HG02870 (cell line): ENCODE results near the gene EPS8.

Source experiments
- ATAC-seq: cut with Tn5 transposase; IDR thresholded peaks from one replicate; pipeline ENCODE4 v1.9.1; 2021; ENCODE audit warnings: mild to moderate bottlenecking, moderate library complexity; ENCODE audit not compliant: unreplicated experiment

EPS8 gene

DNA sequence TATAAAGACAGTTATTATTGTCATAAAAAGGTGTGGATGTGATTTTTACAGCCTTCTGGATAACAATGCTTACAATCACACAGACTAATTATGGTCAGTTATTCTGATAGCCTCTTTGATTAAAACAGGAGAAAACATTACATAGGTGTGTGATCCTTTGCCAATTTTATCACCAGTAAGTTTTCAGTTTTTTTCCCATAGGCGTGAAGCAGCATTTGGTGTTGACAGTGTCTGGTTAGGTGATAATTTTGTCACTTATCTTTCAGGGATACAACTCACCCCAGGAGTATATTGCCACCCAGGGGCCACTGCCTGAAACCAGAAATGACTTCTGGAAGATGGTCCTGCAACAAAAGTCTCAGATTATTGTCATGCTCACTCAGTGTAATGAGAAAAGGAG lies 208.8 kb downstream of the EPS8 start:
- no peak for ATAC-seq

DNA sequence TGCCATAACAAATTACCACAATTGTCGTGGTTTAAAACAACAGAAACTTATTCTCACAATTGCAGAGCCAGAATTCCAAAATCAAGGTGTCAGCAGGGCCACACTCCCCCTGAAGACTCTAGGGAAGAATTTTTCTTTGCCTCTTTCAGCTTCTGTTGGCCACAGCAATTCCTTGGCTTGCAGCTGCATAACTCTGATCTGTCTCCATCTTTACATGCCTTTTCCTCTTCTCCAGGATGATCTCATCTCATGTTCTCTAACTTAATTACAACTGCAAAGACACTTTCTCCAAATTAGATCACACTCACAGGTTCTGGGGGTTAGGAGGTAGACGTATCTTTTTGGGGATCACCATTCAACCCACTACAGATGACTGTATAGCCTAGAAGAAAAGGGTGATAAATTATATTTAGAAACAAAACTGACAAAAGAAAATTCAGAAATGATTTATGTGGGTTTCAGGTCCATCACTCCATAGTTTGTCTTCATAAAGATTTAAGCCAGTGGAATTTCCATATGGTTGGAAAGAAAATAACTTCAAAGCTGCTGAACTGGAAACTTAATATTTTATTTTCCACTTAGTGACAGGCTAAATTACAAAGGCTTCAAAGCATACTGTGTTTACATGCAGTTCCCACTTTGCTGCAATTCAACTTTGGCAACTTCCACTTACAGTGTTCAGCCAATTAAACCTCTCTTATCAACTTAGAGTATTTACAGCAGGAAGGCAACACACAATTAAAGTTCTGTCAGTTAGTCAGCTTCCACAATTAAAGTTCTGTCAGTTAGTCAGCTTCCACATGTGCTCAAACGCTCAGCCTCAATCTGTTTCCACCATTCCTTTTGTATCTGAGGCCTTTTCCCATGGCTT lies 213.3 kb downstream of the EPS8 start:
- no peak for ATAC-seq

DNA sequence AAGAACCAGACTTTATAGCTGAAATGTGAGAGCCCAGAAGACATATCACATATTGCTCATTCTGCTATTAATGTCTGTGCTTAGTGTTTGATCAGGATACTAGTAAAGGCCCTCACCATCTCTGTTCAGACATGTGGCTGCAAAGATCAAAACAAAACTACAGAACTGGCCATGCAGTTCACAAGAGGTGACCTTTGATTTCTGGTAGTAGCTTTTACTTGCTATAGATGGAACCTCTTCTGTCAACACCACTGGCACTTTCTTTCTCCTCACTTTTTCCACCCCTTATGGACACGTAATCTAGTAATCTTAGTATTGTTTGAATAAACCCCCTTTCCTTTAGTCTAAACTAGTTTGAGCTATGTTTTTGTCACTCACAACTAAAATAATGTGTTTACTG lies 214.8 kb downstream of the EPS8 start:
- no peak for ATAC-seq
